HCT116 (cell line): Measurements from ENCODE around the gene PRR7. TPM values are rescaled to one million over a fixed set of nuclear protein-coding genes. Genes with fewer than 3 reads are reported as not detected.

ENCODE experiments used
- ATAC-seq: fragments of 200-7000 bp; cut with Tn5 transposase; 2 replicates; pipeline ENCODE4 v1.9.1; 2020; ENCODE audit warnings: mild to moderate bottlenecking, moderate library complexity
- BruUV-seq: library from RNA; stranded (reverse); fragments of 400-500 nt; replicated peaks from 2 replicates; lab custom pipeline; 2021; lab: Mats Ljungman, UMichigan
- CTCF ChIA-PET: fragments of 300-600 bp; sonication (Branson Sonifier 250); formaldehyde crosslinking; loops from one replicate; lab custom pipeline; 2021; ENCODE audit warnings: antibody characterized with exemption; lab: Charles Lee
- POLR2A ChIA-PET: fragments of 300-600, 350-600 bp; sonication (Branson Sonifier 250); formaldehyde crosslinking; loops from one replicate; lab custom pipeline; 2021; ENCODE audit warnings: antibody characterized with exemption; lab: Charles Lee
- RAD21 ChIA-PET, 2 experiments: fragments of 300-600 bp; sonication (Branson Sonifier 250); formaldehyde crosslinking; loops; one replicate each; lab custom pipeline; 2023; ENCODE audit warnings: low total read pairs in 2 of 2; ENCODE audit not compliant: uncharacterized antibody in 2 of 2, unreplicated experiment in 2 of 2, low non-redundant PET in 1 of 2; lab: Charles Lee
- DNase-seq: peaks from one replicate; pipeline ENCODE4 v3.0.0-alpha.2; 2010; ENCODE audit warnings: low read depth, low spot score
- H2AFZ ChIP-seq: fragments of 200-600 bp; shearing (Covaris generic), sonication (generic); 2 replicates; pipeline ENCODE4 v1.6.1; 2017; ENCODE audit warnings: low read depth, mixed run types, mixed read lengths, antibody characterized with exemption, low read length; ENCODE audit not compliant: poor library complexity, severe bottlenecking
- H3K27ac ChIP-seq: 2 replicates; pipeline ENCODE4 v1.5.1; 2012; ENCODE audit warnings: low read depth, low read length
- H3K27me3 ChIP-seq: fragments of 200-600 bp; sonication (generic); 2 replicates; pipeline ENCODE4 v1.6.1; 2016; ENCODE audit warnings: mixed run types, low read length, mixed read lengths; ENCODE audit not compliant: insufficient read depth
- H3K36me3 ChIP-seq, 2 experiments: fragments of 200-500 bp in 1 of 2; fragments of 200-600 bp in 1 of 2; sonication (Bioruptor generic) in 1 of 2; sonication (generic) in 1 of 2; 2 replicates each; pipeline versions ENCODE4 v1.5.1 to v1.6.1; 2014 to 2016; ENCODE audit warnings: low read length in 2 of 2, inconsistent platforms in 1 of 2, mixed read lengths in 1 of 2, mixed run types in 1 of 2; ENCODE audit not compliant: insufficient read depth in 2 of 2, control insufficient read depth in 1 of 2
- H3K4me1 ChIP-seq, 2 experiments: fragments of 200-600 bp in 1 of 2; sonication (generic) in 1 of 2; 2 replicates each; pipeline versions ENCODE4 v1.5.1 to v1.6.1; 2012 to 2017; ENCODE audit warnings: low read length in 2 of 2, inconsistent platforms in 1 of 2, mild to moderate bottlenecking in 1 of 2, mixed read lengths in 1 of 2, mixed run types in 1 of 2, moderate library complexity in 1 of 2; ENCODE audit not compliant: insufficient read depth in 2 of 2, control insufficient read depth in 1 of 2
- H3K4me2 ChIP-seq: fragments of 200-600 bp; sonication (generic); 2 replicates; pipeline ENCODE4 v1.6.1; 2017; ENCODE audit warnings: mixed run types, low read length, mixed read lengths
- H3K4me3 ChIP-seq, 2 experiments: fragments of 200-600 bp in 1 of 2; sonication (generic) in 1 of 2; replicated peaks in 1 of 2; 2 replicates each; pipeline ENCODE4 v1.5.1; 2011 to 2016; ENCODE audit warnings: low read length in 2 of 2, control low read depth in 1 of 2, low read depth in 1 of 2, mild to moderate bottlenecking in 1 of 2, mixed read lengths in 1 of 2, mixed run types in 1 of 2
- H3K79me2 ChIP-seq: fragments of 200-600 bp; sonication (generic); 2 replicates; pipeline ENCODE4 v1.6.1; 2017; ENCODE audit warnings: mild to moderate bottlenecking, mixed run types, low read length, moderate library complexity, mixed read lengths; ENCODE audit not compliant: insufficient read depth
- H3K9ac ChIP-seq: fragments of 200-600 bp; sonication (generic); 2 replicates; pipeline ENCODE4 v1.6.1; 2016; ENCODE audit warnings: low read length, mixed read lengths
- H3K9me2 ChIP-seq: fragments of 200-600 bp; sonication (generic), shearing (Covaris generic); 2 replicates; pipeline ENCODE4 v1.6.1; 2017; ENCODE audit warnings: mixed run types, mild to moderate bottlenecking, moderate library complexity; ENCODE audit not compliant: insufficient read depth
- H3K9me3 ChIP-seq, 2 experiments: fragments of 200-500 bp in 1 of 2; fragments of 200-600 bp in 1 of 2; sonication (Bioruptor generic) in 1 of 2; sonication (generic) in 1 of 2; 2 replicates each; pipeline ENCODE4 v1.6.1; 2014 to 2017; ENCODE audit warnings: low read length in 2 of 2, mixed read lengths in 2 of 2, inconsistent platforms in 1 of 2, low read depth in 1 of 2, mild to moderate bottlenecking in 1 of 2, mixed run types in 1 of 2, moderate library complexity in 1 of 2; ENCODE audit not compliant: control insufficient read depth in 1 of 2, insufficient read depth in 1 of 2
- H4K20me1 ChIP-seq: fragments of 200-600 bp; sonication (generic), shearing (Covaris generic); 2 replicates; pipeline ENCODE4 v1.6.1; 2017; ENCODE audit warnings: mixed run types, mild to moderate bottlenecking, moderate library complexity; ENCODE audit not compliant: insufficient read depth
- CEBPB ChIP-seq: IDR thresholded peaks from 2 replicates; pipeline ENCODE4 v1.6.1; 2012; ENCODE audit warnings: low read depth
- EGR1 ChIP-seq: IDR thresholded peaks from 2 replicates; pipeline ENCODE4 v1.6.1; 2012; ENCODE audit warnings: low read depth
- ELF1 ChIP-seq: IDR thresholded peaks from 2 replicates; pipeline ENCODE4 v1.6.1; 2012; ENCODE audit warnings: low read depth, borderline replicate concordance
- POLR2A ChIP-seq: IDR thresholded peaks from 2 replicates; pipeline ENCODE4 v1.7.0; 2011; ENCODE audit warnings: borderline replicate concordance; ENCODE audit not compliant: insufficient read depth, insufficient read length; ENCODE audit errors: extremely low read depth
- POLR2AphosphoS5 ChIP-seq: IDR thresholded peaks from 2 replicates; pipeline ENCODE4 v1.6.1; 2011; ENCODE audit warnings: mild to moderate bottlenecking, low read depth, low read length, moderate library complexity
- SRF ChIP-seq: IDR thresholded peaks from 2 replicates; pipeline ENCODE4 v1.6.1; 2012; ENCODE audit warnings: low read depth
- YY1 ChIP-seq: IDR thresholded peaks from 2 replicates; pipeline ENCODE4 v1.6.1; 2011; ENCODE audit warnings: low read length, low read depth, moderate library complexity, mild to moderate bottlenecking; ENCODE audit not compliant: insufficient replicate concordance; ENCODE audit errors: extremely low read depth
- ZBTB33 ChIP-seq: IDR thresholded peaks from 2 replicates; pipeline ENCODE4 v1.6.1; 2011; ENCODE audit warnings: mild to moderate bottlenecking, low read length, moderate library complexity; ENCODE audit not compliant: insufficient replicate concordance; ENCODE audit errors: extremely low read depth
- ZNF274 ChIP-seq: fragments of 200-500 bp; sonication (Bioruptor generic); IDR thresholded peaks from 2 replicates; pipeline ENCODE4 v1.6.1; 2014; ENCODE audit warnings: mild to moderate bottlenecking, low read depth, low read length, inconsistent platforms
- intact Hi-C: fragments of 100-400 bp; cut with micrococcal nuclease; formaldehyde crosslinking; loops from 2 replicates; pipeline ENCODE4 v1.10.0; 2022
- total RNA-seq: library from RNA; stranded (reverse); gene quantifications from one replicate; pipeline ENCODE4 v1.2.1, GENCODE V29; 2021; ENCODE audit not compliant: unreplicated experiment
- TF ChIP-seq, protein P1 (sequence below): IDR thresholded peaks from 2 replicates; pipeline ENCODE4 v1.6.1; 2012
- TF ChIP-seq, protein P2 (sequence below), 3 experiments: fragments of 200-600 bp in 1 of 3; sonication (generic) in 1 of 3; IDR thresholded peaks in 2 of 3; conservative IDR thresholded peaks in 1 of 3; 2 replicates each; pipeline ENCODE4 v1.5.1; 2012 to 2017; ENCODE audit warnings: low read depth in 2 of 3, low read length in 2 of 3, antibody characterized with exemption in 1 of 3, borderline replicate concordance in 1 of 3, control low read depth in 1 of 3, mild to moderate bottlenecking in 1 of 3, mixed read lengths in 1 of 3, mixed run types in 1 of 3, moderate library complexity in 1 of 3; ENCODE audit not compliant: insufficient read depth in 1 of 3

The PRR7 gene
- total RNA-seq, 1 experiment from 2014 or later: 39.9 TPM

- H3K9ac ChIP-seq: peak overlapping the region; percentile 99
- ATAC-seq (no peak), DNase-seq (no peak)
- H3K9me2 ChIP-seq: no peaks in the 10 kb centered on the region
- H3K79me2 ChIP-seq: peaks cover 67% of the 10 kb centered on the region
- H3K27ac ChIP-seq: peak overlapping the region; percentile 95; the same call in 1 of the 2 replicates
- TSS peak; percentile 49 for BruUV-seq
- peaks cover 3% of the 10 kb centered on the region; the same call in 1 of the 2 replicates for H4K20me1 ChIP-seq
- H3K4me1 ChIP-seq: peaks cover 9 to 56% of the 10 kb centered on the region in 2 experiments
- H3K4me3 ChIP-seq: peak overlapping the region in 1 of 2 experiments; percentile 86; a peak in 2 of 4 replicates
- POLR2A ChIA-PET: interaction anchor here (1.1 to 2.4 kb wide), 3 partner anchors 19 to 93 kb away, joined by 5 to 10 read pairs (median 7); partner anchors contain the start of genes GRK6, LMAN2 and PDLIM7
- no peaks in the 10 kb centered on the region for H3K27me3 ChIP-seq
- H3K36me3 ChIP-seq: peaks cover 0 to 17% of the 10 kb centered on the region in 2 experiments; a peak in 2 of 4 replicates
- RAD21 ChIA-PET: interaction anchor here in 1 of 2 experiments (1.0 to 1.5 kb wide), 2 partner anchors 40 to 55 kb away, joined by 3 to 5 read pairs; no protein-coding TSS in a partner anchor
- intact Hi-C loops: no loop called here
- peak overlapping the region; percentile 99 for H3K4me2 ChIP-seq
- CTCF ChIA-PET: interaction anchor here (0.8 to 6.3 kb wide), 4 partner anchors 10 to 62 kb away, joined by 3 to 53 read pairs (median 14); no protein-coding TSS in a partner anchor
- H3K9me3 ChIP-seq: no peaks in the 10 kb centered on the region
- no peak overlapping the region for H2AFZ ChIP-seq
- TF ChIP-seq POLR2AphosphoS5 (peak; percentile 12; the same call in 1 of the 2 replicates), ZNF274 (no peak)
Observed at GRCh38 chr5:177445052-177445916, 1.3 kb upstream of the PRR7 start.

- Histone ChIP-seq H3K27me3 (no peaks in the 10 kb centered on the region), H3K9me2 (no peaks in the 10 kb centered on the region), H3K4me2 (peak overlapping the region; percentile 99), H3K4me1 (peaks cover 9 to 56% of the 10 kb centered on the region in 2 experiments), H3K4me3 (peak overlapping the region; percentile 55 to 86), H3K27ac (peak overlapping the region; percentile 95), H2AFZ (no peak overlapping the region), H3K36me3 (peaks cover 0 to 17% of the 10 kb centered on the region in 2 experiments; a peak in 2 of 4 replicates), H3K79me2 (peaks cover 69% of the 10 kb centered on the region), H3K9me3 (no peaks in the 10 kb centered on the region), H3K9ac (peak overlapping the region; percentile 99), H4K20me1 (peaks cover 3% of the 10 kb centered on the region; the same call in 1 of the 2 replicates)
- no peak for TF ChIP-seq SRF
- TF ChIP-seq EGR1: no peak
- no peak for TF ChIP-seq ELF1
- TF ChIP-seq CEBPB: no peak
- TF ChIP-seq, protein P1, sequence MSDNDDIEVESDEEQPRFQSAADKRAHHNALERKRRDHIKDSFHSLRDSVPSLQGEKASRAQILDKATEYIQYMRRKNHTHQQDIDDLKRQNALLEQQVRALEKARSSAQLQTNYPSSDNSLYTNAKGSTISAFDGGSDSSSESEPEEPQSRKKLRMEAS: no peak
- TF ChIP-seq POLR2A: no peak
- TF ChIP-seq ZBTB33: no peak
- no peak for TF ChIP-seq YY1
- TF ChIP-seq, protein P2, sequence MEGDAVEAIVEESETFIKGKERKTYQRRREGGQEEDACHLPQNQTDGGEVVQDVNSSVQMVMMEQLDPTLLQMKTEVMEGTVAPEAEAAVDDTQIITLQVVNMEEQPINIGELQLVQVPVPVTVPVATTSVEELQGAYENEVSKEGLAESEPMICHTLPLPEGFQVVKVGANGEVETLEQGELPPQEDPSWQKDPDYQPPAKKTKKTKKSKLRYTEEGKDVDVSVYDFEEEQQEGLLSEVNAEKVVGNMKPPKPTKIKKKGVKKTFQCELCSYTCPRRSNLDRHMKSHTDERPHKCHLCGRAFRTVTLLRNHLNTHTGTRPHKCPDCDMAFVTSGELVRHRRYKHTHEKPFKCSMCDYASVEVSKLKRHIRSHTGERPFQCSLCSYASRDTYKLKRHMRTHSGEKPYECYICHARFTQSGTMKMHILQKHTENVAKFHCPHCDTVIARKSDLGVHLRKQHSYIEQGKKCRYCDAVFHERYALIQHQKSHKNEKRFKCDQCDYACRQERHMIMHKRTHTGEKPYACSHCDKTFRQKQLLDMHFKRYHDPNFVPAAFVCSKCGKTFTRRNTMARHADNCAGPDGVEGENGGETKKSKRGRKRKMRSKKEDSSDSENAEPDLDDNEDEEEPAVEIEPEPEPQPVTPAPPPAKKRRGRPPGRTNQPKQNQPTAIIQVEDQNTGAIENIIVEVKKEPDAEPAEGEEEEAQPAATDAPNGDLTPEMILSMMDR (IDR thresholded peaks at IDR 0.05 in 2 of 3, conservative IDR thresholded peaks at IDR 0.05 in 1 of 3; ENCODE audit: borderline replicate concordance in 1 of 3, insufficient read depth in 1 of 3, low read depth in 2 of 3, low read length in 2 of 3): no peak
- CTCF ChIA-PET: interaction anchor here (0.8 to 6.3 kb wide), 5 partner anchors 9 to 62 kb away, joined by 3 to 53 read pairs (median 5); partner anchors contain the start of gene GRK6
- POLR2A ChIA-PET: interaction anchor here (1.1 to 2.4 kb wide), 4 partner anchors 9 to 94 kb away, joined by 4 to 10 read pairs (median 6); partner anchors contain the start of genes GRK6, LMAN2 and PDLIM7
- DNase-seq: no peak
- ATAC-seq: no peak
- RAD21 ChIA-PET: interaction anchor here in 1 of 2 experiments (1.0 to 1.5 kb wide), 2 partner anchors 41 to 55 kb away, joined by 3 to 5 read pairs; no protein-coding TSS in a partner anchor
- no TSS peak for BruUV-seq
- intact Hi-C loops: no loop called here
Observed at GRCh38 chr5:177445917-177446199, 756 bp upstream of the PRR7 start.
